ENCODE results near the gene PPP1R14C. TPM values are rescaled to one million over a fixed set of nuclear protein-coding genes. Genes with fewer than 3 reads are reported as not detected.

Gene PPP1R14C
- polyA plus RNA-seq, 1 donor (not counting 4 experiments of a cell fraction or from before 2014, with no cell fraction given): 50.6 TPM

- H3K4me3 ChIP-seq (ENCODE audit: control insufficient read depth in 2 of 3, extremely low read depth in 1 of 3, insufficient read depth in 2 of 3, low read depth in 1 of 3, low read length in 3 of 3): no peak overlapping the region
- no peak overlapping the region for H3K4me2 ChIP-seq (ENCODE audit: control insufficient read depth, extremely low read depth, insufficient read depth, low read depth, low read length)
- dilution Hi-C loops (cut with MboI; ENCODE audit: extremely low pct_ligation_motif_present, low sequenced_read_pairs): no loop called here
- H3K4me1 ChIP-seq (ENCODE audit: control insufficient read depth, extremely low read depth, insufficient read depth, low read length): peaks cover 28% of the 10 kb centered on the region
- peaks cover 7% of the 10 kb centered on the region for H3K9me3 ChIP-seq (ENCODE audit: control insufficient read depth, low read depth, low read length)
- peaks cover 4 to 8% of the 10 kb centered on the region in 2 experiments for H3K36me3 ChIP-seq (ENCODE audit: control insufficient read depth in 2 of 2, extremely low read depth in 1 of 2, insufficient read depth in 2 of 2, low read length in 2 of 2)
- no peak overlapping the region for H3K27ac ChIP-seq (ENCODE audit: control insufficient read depth, insufficient read depth, low read length)
- no peak overlapping the region for H2AFZ ChIP-seq (ENCODE audit: control insufficient read depth, low read length)
- DNase-seq (ENCODE audit: low read depth, low spot score) (no peak), FAIRE-seq (no peak)
- no peaks in the 10 kb centered on the region for H4K20me1 ChIP-seq (ENCODE audit: control insufficient read depth, extremely low read depth, insufficient read depth, low read length)
- H3K9ac ChIP-seq (ENCODE audit: control insufficient read depth, extremely low read depth, insufficient read depth, low read length): no peak overlapping the region
- no peaks in the 10 kb centered on the region for H3K9me1 ChIP-seq (ENCODE audit: control insufficient read depth, extremely low read depth, insufficient read depth, low read length)
- no peaks in the 10 kb centered on the region for H3K27me3 ChIP-seq (ENCODE audit: control insufficient read depth, extremely low read depth, insufficient read depth, low read length)
- H3K79me2 ChIP-seq (ENCODE audit: control insufficient read depth, insufficient read depth, low read length): peaks cover 5% of the 10 kb centered on the region
- TF ChIP-seq EZH2 (IDR thresholded peaks at IDR 0.05; ENCODE audit: low read length): no peak
- no peak for TF ChIP-seq CTCF (optimal IDR thresholded peaks at IDR 0.05 in 1 of 3, IDR thresholded peaks at IDR 0.05 in 1 of 3, conservative IDR thresholded peaks at IDR 0.05 in 1 of 3; ENCODE audit: extremely low read depth in 1 of 3, insufficient read depth in 2 of 3, low read length in 3 of 3)
Observed at GRCh38 chr6:150247803-150248202, 105.0 kb downstream of the PPP1R14C start.

GRCh38 chr6:150248300-150248699 lies 105.5 kb downstream of the PPP1R14C start:
- DNase-seq (ENCODE audit: low read depth, low spot score): no peak
- peaks cover 7% of the 10 kb centered on the region for H3K9me3 ChIP-seq (ENCODE audit: control insufficient read depth, low read depth, low read length)
- H3K27me3 ChIP-seq (ENCODE audit: control insufficient read depth, extremely low read depth, insufficient read depth, low read length): no peaks in the 10 kb centered on the region
- H3K4me2 ChIP-seq (ENCODE audit: control insufficient read depth, extremely low read depth, insufficient read depth, low read depth, low read length): no peak overlapping the region
- peaks cover 33% of the 10 kb centered on the region for H3K4me1 ChIP-seq (ENCODE audit: control insufficient read depth, extremely low read depth, insufficient read depth, low read length)
- no peaks in the 10 kb centered on the region for H3K9me1 ChIP-seq (ENCODE audit: control insufficient read depth, extremely low read depth, insufficient read depth, low read length)
- no peak overlapping the region for H3K4me3 ChIP-seq (ENCODE audit: control insufficient read depth in 2 of 3, extremely low read depth in 1 of 3, insufficient read depth in 2 of 3, low read depth in 1 of 3, low read length in 3 of 3)
- no peaks in the 10 kb centered on the region for H4K20me1 ChIP-seq (ENCODE audit: control insufficient read depth, extremely low read depth, insufficient read depth, low read length)
- peaks cover 5% of the 10 kb centered on the region for H3K79me2 ChIP-seq (ENCODE audit: control insufficient read depth, insufficient read depth, low read length)
- no peak overlapping the region for H3K9ac ChIP-seq (ENCODE audit: control insufficient read depth, extremely low read depth, insufficient read depth, low read length)
- peaks cover 4 to 8% of the 10 kb centered on the region in 2 experiments for H3K36me3 ChIP-seq (ENCODE audit: control insufficient read depth in 2 of 2, extremely low read depth in 1 of 2, insufficient read depth in 2 of 2, low read length in 2 of 2)
- TF ChIP-seq EZH2 (IDR thresholded peaks at IDR 0.05; ENCODE audit: low read length) (no peak), CTCF (optimal IDR thresholded peaks at IDR 0.05 in 1 of 3, IDR thresholded peaks at IDR 0.05 in 1 of 3, conservative IDR thresholded peaks at IDR 0.05 in 1 of 3; ENCODE audit: extremely low read depth in 1 of 3, insufficient read depth in 2 of 3, low read length in 3 of 3) (no peak)
- H2AFZ ChIP-seq (ENCODE audit: control insufficient read depth, low read length): no peak overlapping the region
- H3K27ac ChIP-seq (ENCODE audit: control insufficient read depth, insufficient read depth, low read length): no peak overlapping the region
- dilution Hi-C loops (cut with MboI; ENCODE audit: extremely low pct_ligation_motif_present, low sequenced_read_pairs): no loop called here
- no peak for FAIRE-seq

Measured in keratinocyte (primary cell).